NCI-H2227 (cell line): Measurements from ENCODE around the gene STAG2.
"Not testable (repeated sequence)": the region's sequence is repeated elsewhere in the genome, so short reads cannot be mapped to it uniquely, and the experiment has no call there.

ENCODE experiments used
- DNase-seq: peaks from one replicate; lab custom pipeline; 2025; ENCODE audit not compliant: unreplicated experiment; lab: John Stamatoyannopoulos, UW

Gene STAG2

DNA sequence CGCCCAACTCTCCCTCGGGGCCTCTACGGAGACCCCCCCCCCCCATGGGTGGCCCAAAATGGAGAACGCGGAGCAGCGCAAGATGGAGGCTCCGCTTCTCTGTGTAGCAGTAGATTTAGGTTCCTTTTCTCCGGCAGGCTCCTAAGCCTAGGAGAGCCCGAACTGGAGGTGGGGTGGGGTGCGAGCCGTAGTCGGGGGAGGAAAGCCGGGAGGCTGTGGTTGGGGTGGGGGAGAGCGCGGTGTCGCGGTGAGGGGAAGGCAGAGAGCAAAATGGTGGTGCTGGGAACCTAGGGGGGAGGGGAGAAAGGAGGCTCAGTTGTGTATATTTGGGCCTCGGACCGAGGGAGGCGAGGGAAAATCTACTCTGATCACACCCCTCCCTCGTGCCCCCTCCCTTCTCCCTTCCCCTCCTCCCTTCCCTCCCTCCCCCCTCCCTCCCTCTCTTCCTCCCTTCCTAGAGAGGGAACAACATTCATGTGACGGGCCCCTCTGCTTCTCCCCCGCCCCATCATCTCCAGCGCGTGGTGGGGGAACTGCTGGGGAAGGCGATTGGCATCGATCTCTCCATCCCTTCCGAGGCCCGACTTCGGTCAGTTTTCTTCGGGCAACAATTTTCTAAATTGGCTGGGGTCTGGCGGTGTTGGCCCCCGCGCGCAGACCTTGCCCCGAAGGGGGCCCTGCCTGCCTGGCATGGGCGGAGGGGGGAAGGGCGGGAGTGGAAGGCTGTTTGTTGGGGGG, at the start of gene STAG2:
Gene STAG2 (plus strand): TSS at position 439 of the 738 bp plus-strand sequence. CDS start 60,922 bp downstream, outside the sequence.
- peak; percentile 90 for DNase-seq

DNA sequence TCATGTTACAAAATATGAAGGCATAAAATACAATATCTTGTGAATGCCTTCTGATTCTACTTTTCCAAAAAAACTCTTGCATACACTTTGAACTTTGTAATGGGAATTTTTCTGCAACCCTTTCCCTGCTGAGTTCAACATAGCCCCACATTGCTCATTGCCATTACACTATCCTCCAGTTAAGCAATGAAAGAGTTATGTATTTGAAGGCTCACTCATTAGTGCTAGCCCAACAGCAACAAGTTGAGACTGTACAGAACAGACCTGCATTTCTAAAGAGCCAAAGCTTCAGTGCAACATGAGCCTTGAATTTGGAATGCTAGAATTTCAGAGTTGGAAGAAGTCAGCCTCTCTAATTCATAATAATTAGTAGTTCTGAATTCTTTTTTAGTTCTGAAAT, 44.4 kb upstream of the STAG2 start:
- DNase-seq = no peak

DNA sequence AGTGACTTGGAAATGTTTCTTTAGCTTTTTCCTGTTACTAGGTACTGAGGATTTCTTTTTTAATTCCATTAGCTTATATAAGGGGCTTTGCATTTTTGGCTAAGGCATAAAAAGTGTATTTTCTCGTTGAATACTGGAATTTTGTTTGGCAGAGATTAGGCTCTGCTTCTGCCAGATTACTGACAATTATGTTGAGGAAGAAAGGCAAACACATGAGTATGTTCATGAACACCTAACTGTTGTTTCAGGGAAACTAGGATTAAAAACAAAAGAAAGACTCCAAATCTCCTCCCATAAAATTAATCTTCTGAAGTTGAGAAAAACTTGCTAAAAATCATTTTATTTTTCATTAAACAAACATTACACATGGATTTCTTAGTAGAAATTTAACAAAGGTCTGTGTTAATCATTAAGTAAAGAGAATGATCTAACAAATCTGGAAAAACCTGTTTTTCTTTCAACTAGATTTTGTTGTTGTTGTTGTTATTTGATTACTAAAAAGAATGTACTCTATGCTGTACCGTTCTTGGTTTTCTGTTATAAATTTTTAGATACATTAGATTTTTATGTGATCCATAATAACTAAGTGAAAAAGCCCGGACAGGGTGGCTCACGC, 43.3 kb upstream of the STAG2 start:
- DNase-seq = no peak

DNA sequence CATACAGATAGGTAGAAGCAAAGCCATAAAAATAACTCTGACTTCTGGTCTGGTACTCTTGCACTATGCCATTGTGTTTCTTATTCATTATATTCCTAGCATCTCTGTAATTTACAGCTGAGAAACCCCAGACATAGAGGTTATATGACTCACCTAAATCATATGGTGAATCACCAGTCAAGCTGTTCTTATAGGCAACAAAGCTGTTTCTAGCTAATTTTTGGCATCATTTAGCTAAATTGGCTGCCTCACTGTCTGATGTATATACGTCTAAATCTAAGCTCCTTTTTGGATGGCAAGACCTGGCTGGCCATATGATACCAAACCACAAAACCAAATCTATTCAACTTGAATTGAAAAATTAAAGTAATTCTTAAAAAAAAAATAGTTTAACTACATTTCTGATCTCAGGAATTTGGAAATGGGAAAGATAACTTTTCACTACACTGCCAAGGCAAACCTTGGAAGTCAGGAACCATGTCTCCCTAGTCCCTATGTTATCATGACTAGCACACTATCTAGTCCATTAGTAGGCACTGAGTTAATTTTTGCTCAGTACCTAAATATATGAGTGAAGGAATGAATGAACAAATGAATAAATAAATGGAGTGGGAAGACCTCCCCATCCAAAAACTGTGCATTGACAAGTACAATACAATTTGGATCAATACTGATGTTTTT, 41.3 kb upstream of the STAG2 start:
- peak; percentile 30 for DNase-seq

DNA sequence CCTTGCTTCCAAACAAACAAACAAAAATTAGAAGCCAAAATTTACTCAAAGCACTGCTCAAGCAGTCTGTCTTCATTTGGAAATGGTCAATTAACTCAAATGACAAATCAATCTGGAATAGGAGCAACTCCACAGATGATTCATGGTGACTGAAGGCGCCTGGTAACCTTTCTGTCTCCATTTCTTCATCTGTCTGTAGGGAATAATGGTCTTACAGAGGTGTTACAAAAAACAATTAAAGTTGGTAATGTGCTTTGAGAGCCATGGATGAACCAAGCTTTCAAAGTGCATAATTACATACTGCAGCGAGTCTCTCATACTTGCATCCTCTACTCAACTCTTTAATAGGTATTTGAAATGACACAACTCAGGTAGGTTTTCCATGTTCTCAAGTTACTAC, 38.3 kb upstream of the STAG2 start:
- DNase-seq = peak; percentile 5

DNA sequence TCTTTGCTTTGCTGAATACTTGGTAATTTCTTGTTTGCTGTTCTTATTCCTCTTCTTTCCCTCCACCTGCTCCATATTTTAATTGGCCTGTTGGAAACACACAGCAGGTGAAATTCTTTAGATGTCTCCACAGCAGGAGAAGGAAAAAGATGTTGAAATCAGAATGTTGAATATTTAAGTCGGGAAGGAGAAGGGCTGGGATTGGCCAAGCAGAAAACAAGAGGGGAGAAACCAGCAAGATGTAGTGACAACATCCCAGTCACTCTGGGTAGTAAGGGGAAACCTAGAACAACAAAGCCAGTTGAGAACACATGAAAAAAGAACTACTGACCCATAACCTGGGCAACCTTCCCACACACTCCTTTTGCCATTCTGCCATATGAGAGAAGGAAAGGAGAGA, 37.3 kb upstream of the STAG2 start:
- no peak for DNase-seq

DNA sequence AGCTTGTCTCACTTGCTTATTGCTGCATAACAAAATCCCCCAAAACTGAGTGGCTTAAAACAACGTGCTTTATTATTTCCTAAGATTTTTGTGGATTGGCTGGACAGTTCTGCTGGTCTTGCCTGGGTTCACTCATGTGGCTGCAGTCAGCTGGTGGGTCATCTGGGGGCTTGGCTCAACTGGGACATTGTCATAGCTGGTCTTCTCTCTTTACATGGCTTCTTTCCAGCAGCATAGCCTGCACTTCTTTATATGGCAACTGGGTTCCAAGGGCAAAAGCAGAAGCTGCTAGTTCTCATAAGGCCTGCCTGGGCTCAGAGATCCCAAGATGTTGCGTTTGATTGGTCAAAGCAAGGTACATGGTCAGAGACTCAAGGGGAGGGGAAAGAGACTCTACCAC, 33.7 kb upstream of the STAG2 start:
- DNase-seq = no peak

DNA sequence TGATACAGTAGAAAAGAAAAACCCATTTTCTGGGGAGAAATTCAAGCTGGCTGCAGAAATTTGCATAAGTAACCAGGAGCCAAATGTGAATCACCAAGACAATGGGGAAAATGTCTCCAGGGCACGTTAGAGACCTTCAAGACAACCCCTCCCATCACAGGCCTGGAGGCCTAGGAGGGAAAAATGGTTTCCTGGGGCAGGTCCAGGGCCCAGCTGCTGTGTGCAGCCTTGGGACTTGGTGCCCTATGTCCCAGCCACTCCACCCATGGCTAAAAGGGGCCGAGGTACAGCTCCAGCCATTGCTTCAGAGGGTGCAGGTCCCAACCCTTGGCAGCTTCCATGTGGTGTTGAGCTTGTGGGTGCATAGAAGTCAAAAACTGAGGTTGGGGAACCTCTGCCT, 29.5 kb upstream of the STAG2 start:
- DNase-seq = not testable (repeated sequence)

DNA sequence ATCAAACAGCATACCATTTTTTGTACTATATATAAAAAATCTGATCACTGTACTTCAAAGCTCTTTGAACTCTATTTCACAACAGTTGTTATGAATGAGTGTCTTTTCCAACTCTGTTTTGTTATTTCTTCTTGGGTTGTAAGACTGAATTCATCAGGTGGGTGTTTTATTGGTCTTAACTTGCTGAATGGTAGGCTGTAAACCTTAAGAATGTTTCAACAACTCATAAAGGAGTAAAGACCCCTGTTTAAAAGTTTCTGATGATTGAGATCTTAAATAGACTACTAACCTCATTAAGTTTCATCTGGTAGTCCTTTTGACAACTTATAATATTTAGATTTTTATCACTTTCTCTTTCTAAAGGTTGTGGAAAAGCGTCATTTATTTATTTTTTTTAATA, 18.4 kb upstream of the STAG2 start:
- no peak for DNase-seq

DNA sequence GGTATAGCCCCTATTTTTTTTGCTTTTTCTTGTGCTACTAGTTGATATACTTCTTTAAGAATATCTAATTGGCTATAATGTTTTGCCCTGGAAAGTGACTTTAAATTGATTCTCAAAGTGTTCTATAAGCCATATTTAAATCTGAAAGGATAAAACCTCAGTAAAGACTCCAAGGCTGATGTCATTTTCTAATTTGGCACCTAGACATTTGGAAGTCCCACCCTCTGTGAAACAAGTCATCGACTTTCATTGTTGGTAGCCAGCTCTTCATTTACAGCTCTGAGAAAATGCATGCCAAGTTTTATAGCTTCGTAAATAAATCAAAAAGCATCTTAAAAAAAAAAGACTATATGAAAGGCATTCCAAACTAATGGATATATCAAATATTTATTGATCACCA, 18.0 kb upstream of the STAG2 start:
- no peak for DNase-seq

DNA sequence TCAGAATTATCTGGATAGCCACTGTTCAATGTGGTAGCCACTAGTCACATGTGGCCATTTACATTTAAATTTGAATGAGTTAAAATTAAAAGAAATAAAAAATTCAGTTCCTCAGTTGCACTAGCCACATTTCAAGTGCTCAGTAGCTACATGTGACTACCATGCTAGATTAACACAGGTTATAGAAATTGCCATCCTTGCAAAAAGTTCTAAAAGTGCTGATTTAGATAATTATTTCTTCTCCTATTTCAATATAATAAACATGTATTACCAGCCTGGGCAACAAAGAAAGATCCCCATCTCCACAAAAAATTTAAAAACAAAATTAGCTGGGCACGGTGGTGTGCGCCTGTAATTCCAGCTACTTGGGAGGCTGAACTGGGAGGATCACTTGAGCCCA, 11.7 kb upstream of the STAG2 start:
- DNase-seq = no peak

DNA sequence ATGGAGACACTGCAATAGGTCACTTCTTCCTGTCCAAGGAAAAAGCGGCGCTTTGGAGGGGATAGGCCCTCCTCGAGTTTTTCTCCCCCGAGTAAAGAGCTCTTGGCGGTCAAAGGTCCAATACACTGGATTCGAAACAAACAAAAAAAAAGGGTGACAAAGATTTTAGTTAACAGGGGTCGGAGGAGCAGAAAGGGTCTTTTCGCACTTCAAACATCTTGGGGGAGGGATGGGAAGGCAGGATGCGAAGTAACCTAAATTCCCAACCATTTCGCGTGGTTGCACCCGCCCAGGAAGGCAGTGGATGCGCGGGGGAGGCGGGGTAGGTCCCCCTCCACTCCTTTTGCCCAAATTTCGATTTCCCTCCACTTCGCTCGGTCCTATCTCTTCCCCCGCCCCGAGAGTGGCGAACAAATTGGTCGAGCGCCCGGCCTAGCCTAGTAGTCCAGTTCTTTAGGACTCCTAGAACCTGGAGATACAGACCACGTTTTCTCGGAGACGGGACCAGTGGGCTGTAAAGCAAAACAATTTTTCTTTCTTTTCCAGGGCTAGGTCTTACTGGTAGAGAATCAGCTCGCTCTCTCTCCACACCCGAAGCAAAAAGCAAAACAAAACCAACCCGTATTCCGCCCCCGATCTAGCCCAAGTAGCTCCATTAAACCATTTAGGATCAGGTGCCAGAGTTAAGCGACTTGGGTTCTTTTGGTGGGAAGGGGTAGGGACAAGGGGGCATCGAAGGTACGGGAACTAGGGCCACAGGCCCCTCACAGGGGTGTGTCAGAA, 2.0 kb upstream of the STAG2 start:
- peak; percentile 69 for DNase-seq

DNA sequence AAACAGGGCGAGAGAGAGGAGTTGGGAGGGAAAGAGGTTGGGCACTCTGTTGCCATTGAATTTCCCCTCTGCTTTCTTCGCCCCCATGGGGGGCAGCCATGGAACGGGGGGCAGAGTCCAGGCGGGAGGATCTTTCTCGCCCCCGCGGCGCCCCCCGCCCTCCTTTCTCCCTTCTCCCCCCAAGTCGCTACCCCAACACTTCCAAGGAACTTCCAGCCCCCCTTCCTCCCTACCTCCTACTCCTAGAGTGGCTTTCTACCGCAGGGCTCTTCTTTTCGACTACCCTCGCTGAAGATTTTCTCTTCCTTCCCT, 594 bp upstream of the STAG2 start:
- no peak for DNase-seq

DNA sequence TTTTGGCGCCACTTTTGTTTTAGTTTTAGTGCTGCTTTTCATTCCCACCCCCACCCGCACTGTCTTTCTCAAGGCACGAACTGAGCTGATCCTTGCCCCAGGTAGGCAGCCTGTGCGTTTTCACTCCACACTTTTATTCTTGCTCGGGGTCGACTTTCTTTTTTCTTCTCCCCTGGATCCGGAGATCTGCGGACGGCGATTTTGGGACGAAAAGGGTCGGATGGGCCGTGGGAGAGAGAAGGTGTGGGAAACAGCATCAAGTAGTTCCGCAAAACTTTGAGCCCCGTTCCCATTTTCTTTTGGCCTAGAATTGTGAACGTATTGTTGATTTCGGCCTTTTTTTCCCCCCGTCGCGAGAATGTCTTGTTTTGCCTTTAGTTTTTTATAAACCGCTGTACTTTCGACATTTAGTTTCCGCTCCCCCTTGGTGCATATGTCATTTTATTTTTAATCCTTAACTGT, 531 bp downstream of the STAG2 start:
- no peak for DNase-seq

DNA sequence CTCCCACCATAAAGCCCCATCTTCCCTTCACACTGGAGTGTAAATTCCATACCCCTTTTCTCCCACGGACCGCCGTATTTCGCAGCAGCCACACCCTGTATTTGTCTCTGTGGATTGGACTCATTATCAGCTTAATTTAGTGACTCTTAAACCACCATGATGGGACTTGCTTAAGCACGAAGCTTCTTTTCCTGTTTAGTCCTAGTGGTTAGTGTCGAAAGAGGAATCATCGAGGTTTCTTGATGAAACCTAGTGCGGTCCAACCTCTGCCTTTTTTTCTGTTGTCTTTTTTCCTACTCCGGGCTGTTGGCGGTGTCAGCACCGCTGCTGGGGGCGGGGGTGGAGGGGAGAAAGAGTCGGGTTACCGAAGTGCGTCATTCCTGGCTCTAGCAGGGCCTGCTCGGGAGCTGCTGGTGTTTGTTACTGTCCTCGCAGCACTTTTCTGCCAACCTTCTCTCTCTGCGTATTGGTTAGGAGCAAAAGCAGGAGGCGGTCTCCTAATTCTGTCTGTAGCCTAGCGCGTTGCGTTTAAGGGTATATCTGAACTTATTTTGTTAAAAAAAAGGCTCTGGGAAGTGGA, 1.4 kb downstream of the STAG2 start:
- DNase-seq = peak; percentile 93

DNA sequence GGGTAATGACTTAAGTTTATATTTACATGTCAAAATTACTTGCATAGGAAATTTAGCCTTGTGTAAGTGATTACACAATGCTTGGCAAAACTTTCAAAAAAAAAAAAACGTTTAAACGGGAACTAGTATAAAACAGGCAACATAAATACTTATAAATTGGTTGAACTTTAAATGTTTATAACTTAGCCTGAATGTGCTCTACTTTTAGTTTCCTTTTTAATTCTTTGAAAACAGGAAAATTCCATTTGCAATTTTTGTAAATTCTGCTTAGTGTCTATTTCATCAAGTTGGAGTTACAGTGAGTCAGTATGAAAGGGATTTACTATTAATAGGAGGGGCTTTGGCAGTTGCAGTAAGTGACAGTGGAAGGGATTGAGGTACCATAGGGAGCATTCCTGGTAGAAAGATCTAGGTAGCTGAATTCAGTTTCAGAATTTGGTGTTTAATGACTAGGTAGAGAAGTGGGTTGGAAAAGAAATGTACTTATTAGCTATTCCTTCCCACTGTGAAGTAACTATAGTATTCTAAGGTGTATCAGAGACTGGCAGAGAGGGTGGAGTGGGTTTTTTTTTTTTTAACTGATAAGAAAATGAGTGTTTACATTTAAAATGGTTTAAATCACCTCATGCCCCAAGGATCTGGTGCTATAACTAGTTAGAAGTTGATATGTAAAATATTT, 2.8 kb downstream of the STAG2 start:
- DNase-seq = no peak

DNA sequence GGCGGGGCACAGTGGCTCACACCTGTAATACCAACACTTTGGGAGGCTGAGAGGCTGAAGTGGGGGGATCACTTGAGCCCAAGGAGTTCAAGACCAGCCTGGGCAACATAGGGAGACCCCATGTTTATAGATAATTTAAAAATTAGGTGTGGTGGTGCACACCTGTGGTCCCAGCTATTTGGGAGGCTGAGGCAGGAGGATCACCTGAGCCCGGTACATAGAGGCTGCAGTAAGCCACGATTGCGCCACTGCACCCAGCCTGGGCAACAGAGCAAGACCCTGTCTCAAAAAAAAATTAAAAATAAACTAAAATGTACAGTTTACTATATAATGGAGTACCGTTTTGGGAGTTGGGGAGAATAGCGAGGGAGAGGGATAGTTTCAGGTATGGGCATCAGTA, 4.2 kb downstream of the STAG2 start:
- DNase-seq = no peak

DNA sequence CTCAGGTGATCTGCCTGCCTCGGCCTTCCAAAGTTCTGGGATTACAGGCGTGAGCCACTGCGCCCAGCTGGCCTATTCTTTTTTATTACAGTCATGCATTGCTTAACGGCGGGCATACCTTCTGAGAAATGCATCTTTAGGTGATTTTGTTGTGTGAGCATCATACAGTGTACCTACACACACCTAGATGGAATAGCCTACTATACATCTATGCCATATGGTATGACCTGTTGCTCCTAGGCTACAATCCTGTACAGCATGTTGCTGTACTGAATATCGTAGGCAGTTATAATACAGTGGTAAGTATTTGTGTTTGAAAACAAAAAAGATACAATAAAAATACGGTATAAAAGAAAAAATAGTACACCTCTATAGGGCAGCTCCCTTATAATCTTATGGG, 6.0 kb downstream of the STAG2 start:
- DNase-seq = no peak

DNA sequence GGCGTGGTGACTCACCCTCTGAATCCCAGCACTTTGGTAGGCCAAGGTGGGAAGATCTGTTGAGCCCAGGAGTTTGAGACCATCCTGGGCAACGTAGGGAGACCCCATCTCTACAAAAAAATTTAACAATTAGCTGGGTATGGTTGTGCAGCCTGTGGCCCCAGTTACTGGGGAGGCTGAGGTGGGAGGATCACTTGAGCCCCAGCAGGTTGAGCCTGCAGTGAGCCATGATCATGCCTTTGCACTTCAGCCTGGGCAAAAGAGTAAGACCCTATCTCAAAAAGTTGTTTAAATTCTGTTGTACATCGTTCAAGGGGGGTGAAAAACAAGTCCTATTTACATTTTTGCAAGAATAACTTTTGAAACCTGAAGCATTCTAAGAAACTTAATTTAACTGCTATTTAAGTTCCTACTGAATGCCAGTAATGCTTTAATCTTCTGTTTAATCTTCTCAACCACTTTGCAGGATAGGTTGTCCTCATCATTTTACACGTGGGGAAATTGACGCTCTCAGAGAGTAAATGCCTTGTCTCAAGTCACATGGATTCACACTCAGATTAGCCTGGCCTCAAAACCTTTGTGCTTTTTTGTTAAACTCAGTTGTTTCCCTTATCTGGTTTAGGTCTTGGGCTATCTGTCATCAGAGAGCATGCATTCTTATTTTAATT, 7.0 kb downstream of the STAG2 start:
- DNase-seq = no peak

DNA sequence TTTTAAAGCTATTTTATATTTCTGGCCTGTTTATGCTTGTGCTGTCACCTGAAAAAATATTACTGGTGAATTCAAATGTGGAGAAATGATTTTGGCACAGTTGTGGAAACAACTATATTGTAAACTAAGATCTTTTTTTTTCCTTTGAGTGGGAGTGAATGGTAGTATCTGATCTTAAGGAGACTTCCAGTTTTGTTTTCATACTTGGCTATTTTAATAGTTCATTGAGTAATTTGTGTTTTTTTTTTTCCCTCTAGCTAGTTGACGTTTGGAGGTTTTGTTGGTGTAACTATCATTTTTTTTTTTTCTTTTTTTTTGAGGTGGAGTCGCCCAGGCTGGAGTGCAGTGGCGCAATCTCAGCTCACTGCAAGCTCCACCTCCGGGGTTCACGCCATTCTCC, 10.5 kb downstream of the STAG2 start:
- no peak for DNase-seq
